Mesenchymal stem cell (in vitro differentiated cells and primary cell): Measurements from ENCODE around the gene CFAP100.
A peak's percentile ranks its signal among the peaks of the same experiment; 100 is the strongest.

Experiments used
- DNase-seq: peaks from one replicate; pipeline ENCODE4 v3.0.0-alpha.2; 2013
- H2AFZ ChIP-seq: one replicate; pipeline ENCODE4 v1.6.1; 2013; ENCODE audit warnings: low read depth, mild to moderate bottlenecking, control low read depth, inconsistent platforms, low read length, moderate library complexity
- H2AK5ac ChIP-seq: 2 replicates; pipeline ENCODE4 v1.6.1; 2013; ENCODE audit warnings: low read length, moderate library complexity, mild to moderate bottlenecking, inconsistent platforms; ENCODE audit not compliant: severe bottlenecking
- H2BK120ac ChIP-seq: one replicate; pipeline ENCODE4 v1.6.1; 2013; ENCODE audit warnings: low read depth, mild to moderate bottlenecking, inconsistent platforms, low read length, moderate library complexity
- H2BK12ac ChIP-seq, 2 experiments: one replicate each; pipeline ENCODE4 v1.6.1; 2013; ENCODE audit warnings: inconsistent platforms in 2 of 2, low read length in 2 of 2, mild to moderate bottlenecking in 2 of 2, moderate library complexity in 2 of 2, control low read depth in 1 of 2
- H2BK15ac ChIP-seq: one replicate; pipeline ENCODE4 v1.6.1; 2013; ENCODE audit warnings: mild to moderate bottlenecking, low read depth, inconsistent platforms; ENCODE audit not compliant: poor library complexity, severe bottlenecking
- H2BK5ac ChIP-seq: 2 replicates; pipeline ENCODE4 v1.6.1; 2013; ENCODE audit warnings: low read depth, mild to moderate bottlenecking, low read length, control low read depth, inconsistent platforms; ENCODE audit not compliant: poor library complexity, severe bottlenecking
- H3K14ac ChIP-seq, 2 experiments: one replicate each; pipeline ENCODE4 v1.6.1; 2013; ENCODE audit warnings: inconsistent platforms in 2 of 2, low read length in 2 of 2, control low read depth in 1 of 2, mild to moderate bottlenecking in 1 of 2, moderate library complexity in 1 of 2
- H3K18ac ChIP-seq, 2 experiments: one replicate each; pipeline ENCODE4 v1.6.1; 2013; ENCODE audit warnings: inconsistent platforms in 2 of 2, low read length in 2 of 2, control low read depth in 1 of 2, low read depth in 1 of 2, mild to moderate bottlenecking in 1 of 2
- H3K23ac ChIP-seq, 2 experiments: one replicate each; pipeline ENCODE4 v1.6.1; 2013; ENCODE audit warnings: inconsistent platforms in 2 of 2, low read length in 2 of 2, mild to moderate bottlenecking in 2 of 2, moderate library complexity in 2 of 2, control low read depth in 1 of 2
- H3K27ac ChIP-seq: 2 replicates; pipeline ENCODE4 v1.5.1; 2013; ENCODE audit warnings: mild to moderate bottlenecking, moderate library complexity, low read length, control low read depth, inconsistent platforms; ENCODE audit not compliant: poor library complexity, severe bottlenecking
- H3K27me3 ChIP-seq, 2 experiments: 2 replicates each; pipeline versions ENCODE4 v1.6.1 to v1.7.0; 2013; ENCODE audit warnings: low read length in 2 of 2, mild to moderate bottlenecking in 2 of 2, moderate library complexity in 2 of 2, control low read depth in 1 of 2, inconsistent platforms in 1 of 2; ENCODE audit not compliant: control insufficient read depth in 1 of 2, insufficient read depth in 1 of 2
- H3K36me3 ChIP-seq, 2 experiments: 2 replicates each; pipeline versions ENCODE4 v1.6.1 to v1.7.0; 2013; ENCODE audit warnings: low read length in 2 of 2, control low read depth in 1 of 2, inconsistent platforms in 1 of 2, low read depth in 1 of 2, mild to moderate bottlenecking in 1 of 2; ENCODE audit not compliant: insufficient read depth in 2 of 2, control insufficient read depth in 1 of 2
- H3K4ac ChIP-seq, 2 experiments: one replicate each; pipeline ENCODE4 v1.6.1; 2013; ENCODE audit warnings: inconsistent platforms in 2 of 2, low read length in 2 of 2, mild to moderate bottlenecking in 2 of 2, moderate library complexity in 2 of 2, control low read depth in 1 of 2, low read depth in 1 of 2
- H3K4me1 ChIP-seq: 2 replicates; pipeline ENCODE4 v1.6.1; 2013; ENCODE audit warnings: low read depth, low read length, control low read depth; ENCODE audit not compliant: control insufficient read depth, insufficient read depth
- H3K4me2 ChIP-seq: 2 replicates; pipeline ENCODE4 v1.6.1; 2013; ENCODE audit warnings: low read length, mild to moderate bottlenecking, inconsistent platforms; ENCODE audit not compliant: poor library complexity, severe bottlenecking
- H3K4me3 ChIP-seq, 2 experiments: 2 replicates each; pipeline versions ENCODE4 v1.5.1 to v1.7.0; 2013; ENCODE audit warnings: low read length in 2 of 2, mild to moderate bottlenecking in 2 of 2, control low read depth in 1 of 2, low read depth in 1 of 2; ENCODE audit not compliant: insufficient read depth in 1 of 2
- H3K79me1 ChIP-seq: replicated peaks from 2 replicates; pipeline ENCODE4 v1.6.1; 2013; ENCODE audit warnings: mild to moderate bottlenecking, control low read depth, low read length, inconsistent platforms; ENCODE audit not compliant: poor library complexity, severe bottlenecking
- H3K9ac ChIP-seq: 2 replicates; pipeline ENCODE4 v1.7.0; 2013; ENCODE audit warnings: mild to moderate bottlenecking, low read length, moderate library complexity
- H3K9me3 ChIP-seq: 2 replicates; pipeline ENCODE4 v1.7.0; 2013; ENCODE audit warnings: mild to moderate bottlenecking, low read length; ENCODE audit not compliant: control insufficient read depth
- H4K8ac ChIP-seq: one replicate; pipeline ENCODE4 v1.6.1; 2013; ENCODE audit warnings: inconsistent platforms, mild to moderate bottlenecking, low read length, moderate library complexity
- H4K91ac ChIP-seq: one replicate; pipeline ENCODE4 v1.6.1; 2013; ENCODE audit warnings: mild to moderate bottlenecking, low read length, inconsistent platforms
- WGBS: methylation state at CpG from one replicate; pipeline ENCODE4 v1.1.7; 2013; ENCODE audit warnings: mixed read lengths; 5-methylcytosine and 5-hydroxymethylcytosine counted together

CFAP100 gene

GRCh38 chr3:126432361-126433104 is 37.8 kb downstream of the CFAP100 start:
- Histone ChIP-seq H3K14ac (no peak overlapping the region), H4K91ac (no peak overlapping the region), H2AFZ (no peak overlapping the region), H2BK12ac (no peak overlapping the region), H2AK5ac (no peak overlapping the region), H3K4me1 (peaks cover 2% of the 10 kb centered on the region), H3K4ac (no peak overlapping the region), H3K18ac (no peak overlapping the region), H3K36me3 (peaks cover 19 to 26% of the 10 kb centered on the region in 2 experiments), H3K9ac (no peak overlapping the region), H2BK15ac (no peak overlapping the region), H3K9me3 (peaks cover 1% of the 10 kb centered on the region), H4K8ac (no peak overlapping the region), H3K27me3 (no peaks in the 10 kb centered on the region), H2BK120ac (no peak overlapping the region), H2BK5ac (no peak overlapping the region), H3K23ac (peak overlapping the region in 1 of 2 experiments; percentile 14), H3K79me1 (no peaks in the 10 kb centered on the region), H3K27ac (no peak overlapping the region), H3K4me2 (no peak overlapping the region), H3K4me3 (no peak overlapping the region)
- DNase-seq, result peak; percentile 5
- 86% methylated on average over 4 of the region's 4 CpGs for WGBS

- no peaks in the 10 kb centered on the region for H3K79me1 ChIP-seq
- H3K27ac ChIP-seq, result no peak overlapping the region
- no peak overlapping the region for H2BK12ac ChIP-seq
- peak overlapping the region in 1 of 2 experiments; percentile 14 for H3K23ac ChIP-seq
- no peak overlapping the region for H3K4me2 ChIP-seq
- no peaks in the 10 kb centered on the region for H3K27me3 ChIP-seq
- no peak overlapping the region for H3K9ac ChIP-seq
- H4K8ac ChIP-seq, result no peak overlapping the region
- H3K9me3 ChIP-seq, result no peaks in the 10 kb centered on the region
- peaks cover 2% of the 10 kb centered on the region for H3K4me1 ChIP-seq
- no peak overlapping the region for H4K91ac ChIP-seq
- no peak overlapping the region for H2AFZ ChIP-seq
- WGBS, result 98% methylated on average over 5 of the region's 6 CpGs
- no peak overlapping the region for H3K18ac ChIP-seq
- H3K4me3 ChIP-seq, result no peak overlapping the region
- peaks cover 24 to 32% of the 10 kb centered on the region in 2 experiments for H3K36me3 ChIP-seq
- H3K4ac ChIP-seq, result no peak overlapping the region
- no peak overlapping the region for H2BK120ac ChIP-seq
- H2BK5ac ChIP-seq, result no peak overlapping the region
- DNase-seq, result no peak
- no peak overlapping the region for H2AK5ac ChIP-seq
- H3K14ac ChIP-seq, result no peak overlapping the region
- no peak overlapping the region for H2BK15ac ChIP-seq
Measured at GRCh38 chr3:126433105-126433430, 38.4 kb downstream of the CFAP100 start.

- Histone ChIP-seq H2BK5ac (no peak overlapping the region), H2AK5ac (no peak overlapping the region), H3K9me3 (no peaks in the 10 kb centered on the region), H3K9ac (no peak overlapping the region), H3K4me1 (peaks cover 2% of the 10 kb centered on the region), H3K36me3 (peaks cover 30 to 36% of the 10 kb centered on the region in 2 experiments), H2AFZ (no peak overlapping the region), H3K4ac (no peak overlapping the region), H3K27me3 (no peaks in the 10 kb centered on the region), H4K8ac (peak overlapping the region; percentile 21), H3K27ac (no peak overlapping the region), H4K91ac (no peak overlapping the region), H2BK15ac (no peak overlapping the region), H2BK120ac (no peak overlapping the region), H3K79me1 (no peaks in the 10 kb centered on the region), H2BK12ac (no peak overlapping the region), H3K23ac (no peak overlapping the region), H3K4me3 (no peak overlapping the region), H3K4me2 (no peak overlapping the region), H3K14ac (no peak overlapping the region), H3K18ac (no peak overlapping the region)
- WGBS, result 93% methylated on average over 13 of the region's 13 CpGs
- no peak for DNase-seq
Measured at GRCh38 chr3:126433496-126434263, 39.0 kb downstream of the CFAP100 start.

- Histone ChIP-seq H3K9ac (no peak overlapping the region), H2AFZ (no peak overlapping the region), H3K4me1 (peaks cover 2% of the 10 kb centered on the region), H2BK5ac (no peak overlapping the region), H3K36me3 (peaks cover 36 to 38% of the 10 kb centered on the region in 2 experiments), H4K8ac (peak overlapping the region; percentile 21), H3K9me3 (no peaks in the 10 kb centered on the region), H2BK120ac (no peak overlapping the region), H2AK5ac (no peak overlapping the region), H3K27me3 (no peaks in the 10 kb centered on the region), H3K14ac (no peak overlapping the region), H3K23ac (no peak overlapping the region), H2BK12ac (no peak overlapping the region), H3K79me1 (no peaks in the 10 kb centered on the region), H2BK15ac (no peak overlapping the region), H4K91ac (no peak overlapping the region), H3K27ac (no peak overlapping the region), H3K18ac (no peak overlapping the region), H3K4ac (no peak overlapping the region), H3K4me2 (no peak overlapping the region), H3K4me3 (no peak overlapping the region)
- WGBS, result 98% methylated on average over 6 of the region's 6 CpGs
- DNase-seq, result no peak
Measured at GRCh38 chr3:126434264-126434590, 39.5 kb downstream of the CFAP100 start.
